IPS-20b (cell line): Measurements from ENCODE around the gene CTAGE6.
"Not testable (repeated sequence)": the region's sequence is repeated elsewhere in the genome, so short reads cannot be mapped to it uniquely, and the experiment has no call there.

Experiments
- H3K27ac ChIP-seq: one replicate; pipeline ENCODE4 v1.5.1; 2013; ENCODE audit warnings: low read length
- H3K27me3 ChIP-seq: 2 replicates; pipeline ENCODE4 v1.6.1; 2013; ENCODE audit warnings: mild to moderate bottlenecking, low read length, inconsistent platforms; ENCODE audit not compliant: insufficient read depth
- H3K36me3 ChIP-seq: 2 replicates; pipeline ENCODE4 v1.6.1; 2013; ENCODE audit warnings: low read depth, mild to moderate bottlenecking, inconsistent platforms, low read length, moderate library complexity; ENCODE audit not compliant: insufficient read depth
- H3K4me1 ChIP-seq: 2 replicates; pipeline ENCODE4 v1.6.1; 2013; ENCODE audit warnings: mild to moderate bottlenecking, control low read depth, inconsistent platforms, low read length, moderate library complexity; ENCODE audit not compliant: insufficient read depth
- H3K4me3 ChIP-seq: 2 replicates; pipeline ENCODE4 v1.5.1; 2013; ENCODE audit warnings: mild to moderate bottlenecking, low read length, inconsistent platforms
- H3K9ac ChIP-seq: 2 replicates; pipeline ENCODE4 v1.6.1; 2013; ENCODE audit warnings: low read depth, mild to moderate bottlenecking, inconsistent platforms, low read length, moderate library complexity
- H3K9me3 ChIP-seq: 2 replicates; pipeline ENCODE4 v1.6.1; 2013; ENCODE audit warnings: mild to moderate bottlenecking, low read depth, low read length, inconsistent platforms; ENCODE audit not compliant: insufficient read depth

The CTAGE6 gene

DNA sequence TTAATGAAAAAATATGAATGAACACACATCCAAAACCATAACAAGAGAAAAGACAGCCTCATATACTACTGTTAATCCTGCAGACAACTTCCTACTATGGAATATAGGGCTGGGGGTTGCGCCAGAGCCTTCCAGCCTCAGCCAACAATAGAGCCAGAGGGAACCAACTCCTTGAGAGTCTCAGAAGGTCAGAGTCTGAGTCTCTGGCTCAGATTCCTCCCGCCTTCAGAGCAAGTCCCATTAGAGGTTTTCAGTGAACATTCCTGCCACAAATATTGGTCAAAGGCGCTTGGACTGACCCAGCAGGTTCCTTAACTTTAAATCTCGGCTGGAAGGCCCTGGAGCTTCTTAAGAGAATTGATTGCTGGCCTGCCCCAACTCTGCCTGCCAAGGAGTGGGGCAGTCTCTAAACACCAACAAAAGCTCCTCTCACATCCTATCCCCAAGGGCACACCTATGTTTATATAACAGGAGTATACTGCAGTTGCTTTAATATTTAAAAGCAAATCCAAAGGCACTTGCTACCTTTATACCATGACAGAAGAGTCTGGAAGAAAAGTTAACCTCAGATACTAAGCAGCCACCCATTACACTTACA, 45.7 kb downstream of the CTAGE6 start:
- not testable (repeated sequence) for H3K9me3 ChIP-seq, H3K27ac ChIP-seq

DNA sequence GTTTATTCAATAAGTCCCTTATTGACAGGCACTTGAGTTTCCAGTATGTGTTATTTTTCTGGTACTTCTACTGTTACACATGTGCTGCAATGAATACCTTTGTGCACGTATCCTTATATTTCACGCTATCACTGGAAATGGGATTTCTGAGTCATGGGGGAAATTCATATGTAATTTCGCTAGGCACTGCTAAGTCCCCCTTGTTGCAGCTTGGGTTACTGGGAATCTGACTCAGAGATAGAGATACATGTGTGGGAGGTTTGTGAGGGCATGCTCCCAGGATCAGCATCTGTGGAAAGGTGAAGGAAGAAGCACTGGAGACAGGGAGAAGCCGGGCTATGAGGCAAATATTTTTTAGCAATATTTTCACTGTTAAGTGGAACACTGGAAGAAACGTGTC, 47.6 kb downstream of the CTAGE6 start:
- H3K4me3 ChIP-seq, H3K9ac ChIP-seq, H3K27ac ChIP-seq, H3K36me3 ChIP-seq, H3K4me1 ChIP-seq, H3K9me3 ChIP-seq, H3K27me3 ChIP-seq: not testable (repeated sequence)

More for the DNA sequence above, 45.7 kb downstream of the CTAGE6 start:
- not testable (repeated sequence) for H3K36me3 ChIP-seq, H3K27me3 ChIP-seq, H3K4me1 ChIP-seq, H3K9ac ChIP-seq, H3K4me3 ChIP-seq
